ENCODE measurements around the gene KRT4. TPM values are rescaled to one million over a fixed set of nuclear protein-coding genes. Genes with fewer than 3 reads are reported as not detected.

Gene KRT4
- polyA plus RNA-seq, 1 donor from 2014 or later = not detected

- Histone ChIP-seq H2AFZ (ENCODE audit: low read depth, low read length) (no peak overlapping the region), H3F3A (ENCODE audit: insufficient read depth, low read length, poor library complexity, severe bottlenecking) (no peaks in the 10 kb centered on the region), H3K79me2 (replicated peaks; ENCODE audit: insufficient read depth, low read length) (no peaks in the 10 kb centered on the region), H3K9me3 (ENCODE audit: low read length) (no peaks in the 10 kb centered on the region), H3K4me3 (ENCODE audit: low read length) (no peak overlapping the region), H3K27ac (ENCODE audit: low read length) (no peak overlapping the region), H3K9ac (ENCODE audit: low read length) (no peak overlapping the region), H4K20me1 (ENCODE audit: insufficient read depth) (no peaks in the 10 kb centered on the region), H3K36me3 (ENCODE audit: insufficient read depth, low read length) (no peaks in the 10 kb centered on the region), H3K27me3 (ENCODE audit: insufficient read depth, low read depth, low read length) (no peaks in the 10 kb centered on the region), H3K4me2 (ENCODE audit: low read length) (no peak overlapping the region), H3K9me2 (ENCODE audit: insufficient read depth, low read length) (no peaks in the 10 kb centered on the region)
- no peak for TF ChIP-seq TAF1 (IDR thresholded peaks at IDR 0.05; ENCODE audit: low read depth)
- TF ChIP-seq EZH2 (IDR thresholded peaks at IDR 0.05; ENCODE audit: borderline replicate concordance, insufficient read depth, low read length, poor library complexity, severe bottlenecking) = no peak
- TF ChIP-seq MXI1 (conservative IDR thresholded peaks at IDR 0.05; ENCODE audit: poor library complexity, severe bottlenecking) = no peak
- TF ChIP-seq EP300 (conservative IDR thresholded peaks at IDR 0.05; ENCODE audit: poor library complexity, severe bottlenecking) = no peak
- TF ChIP-seq SMC3 (conservative IDR thresholded peaks at IDR 0.05; ENCODE audit: poor library complexity) = no peak
- TF ChIP-seq POLR2AphosphoS5 (IDR thresholded peaks at IDR 0.05) = no peak
- no peak for TF ChIP-seq RAD21 (conservative IDR thresholded peaks at IDR 0.05)
- no peak for TF ChIP-seq CTCF (IDR thresholded peaks at IDR 0.05; ENCODE audit: poor library complexity, severe bottlenecking)
- TF ChIP-seq REST (IDR thresholded peaks at IDR 0.05; ENCODE audit: borderline replicate concordance) = no peak
Observed at GRCh38 chr12:52805000-52805399, 8.9 kb downstream of the KRT4 start.

GRCh38 chr12:52802442-52802841 lies 11.5 kb downstream of the KRT4 start:
- Histone ChIP-seq H3K9ac (ENCODE audit: low read length) (no peak overlapping the region), H2AFZ (ENCODE audit: low read depth, low read length) (no peak overlapping the region), H3F3A (ENCODE audit: insufficient read depth, low read length, poor library complexity, severe bottlenecking) (no peaks in the 10 kb centered on the region), H3K27me3 (ENCODE audit: insufficient read depth, low read depth, low read length) (no peaks in the 10 kb centered on the region), H3K4me3 (ENCODE audit: low read length) (no peak overlapping the region), H3K79me2 (replicated peaks; ENCODE audit: insufficient read depth, low read length) (no peaks in the 10 kb centered on the region), H4K20me1 (ENCODE audit: insufficient read depth) (no peaks in the 10 kb centered on the region), H3K36me3 (ENCODE audit: insufficient read depth, low read length) (no peaks in the 10 kb centered on the region), H3K27ac (ENCODE audit: low read length) (no peak overlapping the region), H3K9me2 (ENCODE audit: insufficient read depth, low read length) (no peaks in the 10 kb centered on the region), H3K4me2 (ENCODE audit: low read length) (no peak overlapping the region), H3K9me3 (ENCODE audit: low read length) (no peaks in the 10 kb centered on the region)
- TF ChIP-seq EZH2 (IDR thresholded peaks at IDR 0.05; ENCODE audit: borderline replicate concordance, insufficient read depth, low read length, poor library complexity, severe bottlenecking) (no peak), REST (IDR thresholded peaks at IDR 0.05; ENCODE audit: borderline replicate concordance) (no peak), POLR2AphosphoS5 (IDR thresholded peaks at IDR 0.05) (no peak)

All from neural cell (in vitro differentiated cells).